ENCODE data around the gene SWSAP1.
A peak's percentile ranks its signal among the peaks of the same experiment; 100 is the strongest.

The SWSAP1 gene

GRCh38 chr19:11408591-11408990 lies 34.1 kb downstream of the SWSAP1 start:
- no peak for DNase-seq (ENCODE audit: low read depth in 1 of 2, low spot score in 1 of 2)

- no peak for DNase-seq (ENCODE audit: low read depth in 1 of 2, low spot score in 1 of 2)
These were observed 36.2 kb downstream of the SWSAP1 start for GRCh38 chr19:11410682-11411081.

GRCh38 chr19:11414544-11414943 lies 40.1 kb downstream of the SWSAP1 start:
- DNase-seq (ENCODE audit: low read depth in 1 of 2, low spot score in 1 of 2): no peak

DNA sequence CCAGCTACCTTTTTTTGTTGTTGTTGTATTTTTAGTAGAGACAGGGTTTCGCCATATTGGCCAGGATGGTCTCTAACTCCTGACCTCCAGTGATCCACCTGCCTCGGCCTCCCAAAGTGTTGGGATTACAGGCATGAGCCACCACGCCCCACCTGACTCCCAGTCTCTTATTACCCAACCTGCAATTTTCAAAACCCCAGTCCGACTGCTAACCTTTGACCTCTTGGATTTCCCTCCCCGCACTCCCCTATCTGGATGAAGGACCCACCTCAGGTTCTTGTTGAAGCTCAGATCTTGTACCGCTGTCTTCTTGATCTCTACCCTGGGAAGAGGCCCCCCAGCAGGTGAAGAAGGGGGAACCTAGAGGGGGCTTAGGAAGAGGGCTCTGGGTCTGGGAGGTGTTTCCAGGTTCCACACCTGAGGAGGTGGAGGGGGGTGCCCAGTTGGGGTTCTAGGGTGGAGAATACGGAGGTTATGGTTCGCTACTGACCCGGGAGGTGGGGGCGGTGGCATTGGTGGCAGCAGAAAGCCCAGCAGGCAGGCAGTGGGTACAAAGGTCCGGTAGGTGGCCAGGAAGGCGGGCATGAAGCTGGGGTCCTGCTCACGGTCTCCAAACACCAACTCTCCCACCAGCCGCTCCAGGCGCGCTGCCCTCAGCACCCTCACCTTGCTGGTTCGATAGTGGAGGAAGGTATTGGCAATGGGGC lies 42.0 kb downstream of the SWSAP1 start:
- no peak for DNase-seq (ENCODE audit: low read depth in 1 of 2, low spot score in 1 of 2)

- no peak for DNase-seq (ENCODE audit: low read depth in 1 of 2, low spot score in 1 of 2)
These were observed 43.7 kb downstream of the SWSAP1 start for GRCh38 chr19:11418094-11418548.

DNA sequence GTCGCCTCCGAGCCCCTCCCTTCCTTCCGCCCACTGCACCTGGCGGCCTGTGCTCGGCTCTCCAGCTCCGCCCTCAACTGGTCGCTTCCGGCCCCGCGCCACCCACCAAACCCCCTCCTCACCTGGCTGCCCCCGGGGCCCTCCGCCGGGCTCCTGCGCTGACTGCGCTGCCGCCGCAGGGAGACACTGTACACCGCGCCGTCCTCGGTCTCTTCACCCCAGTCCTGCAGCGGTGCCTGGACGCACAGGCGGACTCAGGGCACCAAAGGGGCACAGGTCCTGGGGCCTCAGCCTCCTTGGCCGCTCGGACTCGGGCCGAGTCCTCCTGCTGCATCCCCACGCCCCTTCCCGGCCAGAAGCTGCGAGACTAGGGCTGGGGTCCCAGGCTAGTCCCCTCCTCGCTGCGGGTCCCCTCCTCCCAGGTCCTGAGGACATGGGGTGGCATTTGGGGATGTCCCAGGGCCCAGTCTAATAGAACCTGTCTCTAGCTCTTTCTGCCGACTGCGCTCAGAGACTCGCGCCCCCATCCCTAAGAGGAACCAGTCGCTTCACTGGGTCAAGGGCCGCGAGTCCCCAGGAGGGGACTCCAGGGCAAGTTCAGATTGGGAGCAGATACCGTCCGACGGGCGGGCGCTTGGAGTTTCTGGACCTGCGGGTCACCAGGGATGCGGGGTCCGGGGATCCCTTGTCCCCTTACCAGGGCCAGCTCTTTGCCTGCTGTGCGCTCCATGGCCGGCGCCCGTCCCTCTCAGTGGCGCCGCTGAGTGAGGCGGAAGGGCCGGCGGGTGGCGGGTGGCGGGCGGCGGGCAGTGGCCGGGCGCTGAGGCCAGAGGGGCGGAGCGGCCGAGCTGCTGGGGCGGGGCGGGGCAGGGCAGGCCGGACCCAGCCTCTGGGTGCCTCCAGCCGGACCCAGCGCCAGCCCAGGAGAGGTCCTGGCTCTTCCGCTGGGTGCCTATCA lies 44.4 kb downstream of the SWSAP1 start, which contains the start of gene RGL3:
RGL3 (minus strand) TSS at position 766 of the 958 bp plus-strand sequence; CDS start at position 730, 36 bp downstream.
- DNase-seq (ENCODE audit: low read depth in 1 of 2, low spot score in 1 of 2): no peak

GRCh38 chr19:11420429-11421370 lies 46.2 kb downstream of the SWSAP1 start:
- DNase-seq (ENCODE audit: low read depth in 1 of 2, low spot score in 1 of 2): no peak

DNA sequence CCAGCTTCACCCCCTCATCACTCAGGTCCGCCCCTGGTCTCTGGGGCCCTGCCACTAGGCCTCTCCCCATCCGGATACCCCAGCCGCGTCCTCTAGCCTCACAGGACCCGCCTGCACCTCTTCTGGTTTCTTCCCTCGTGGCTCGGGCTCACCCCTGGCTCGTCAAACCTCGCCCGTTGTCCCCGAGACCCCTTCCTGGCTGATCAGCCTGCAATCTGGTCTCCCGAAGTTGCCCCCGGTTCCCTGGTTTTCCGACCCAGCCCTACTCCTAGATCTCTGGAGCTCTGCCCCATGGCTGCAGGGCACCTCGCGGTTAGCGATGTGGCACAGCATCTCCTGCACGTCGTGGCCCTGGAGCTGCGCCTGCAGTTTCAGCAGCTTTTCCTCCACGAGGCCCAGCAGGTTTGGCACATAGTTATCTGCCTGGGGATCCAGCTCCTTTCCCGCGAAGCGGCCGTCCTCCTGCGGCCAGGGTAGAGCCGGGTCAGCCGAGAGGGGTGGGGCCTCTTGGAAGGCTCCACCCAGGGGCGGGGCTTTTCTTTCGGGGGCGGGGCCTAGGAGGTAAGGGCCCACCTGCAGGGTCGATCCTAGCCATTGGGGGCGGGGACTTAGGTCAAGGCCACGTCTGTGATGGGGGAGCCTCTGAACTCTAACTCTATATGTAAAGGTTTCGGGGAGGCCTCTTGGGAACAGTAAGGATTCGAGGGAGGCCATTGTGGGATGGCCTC lies 47.1 kb downstream of the SWSAP1 start:
- DNase-seq (ENCODE audit: low read depth in 1 of 2, low spot score in 1 of 2): no peak

DNA sequence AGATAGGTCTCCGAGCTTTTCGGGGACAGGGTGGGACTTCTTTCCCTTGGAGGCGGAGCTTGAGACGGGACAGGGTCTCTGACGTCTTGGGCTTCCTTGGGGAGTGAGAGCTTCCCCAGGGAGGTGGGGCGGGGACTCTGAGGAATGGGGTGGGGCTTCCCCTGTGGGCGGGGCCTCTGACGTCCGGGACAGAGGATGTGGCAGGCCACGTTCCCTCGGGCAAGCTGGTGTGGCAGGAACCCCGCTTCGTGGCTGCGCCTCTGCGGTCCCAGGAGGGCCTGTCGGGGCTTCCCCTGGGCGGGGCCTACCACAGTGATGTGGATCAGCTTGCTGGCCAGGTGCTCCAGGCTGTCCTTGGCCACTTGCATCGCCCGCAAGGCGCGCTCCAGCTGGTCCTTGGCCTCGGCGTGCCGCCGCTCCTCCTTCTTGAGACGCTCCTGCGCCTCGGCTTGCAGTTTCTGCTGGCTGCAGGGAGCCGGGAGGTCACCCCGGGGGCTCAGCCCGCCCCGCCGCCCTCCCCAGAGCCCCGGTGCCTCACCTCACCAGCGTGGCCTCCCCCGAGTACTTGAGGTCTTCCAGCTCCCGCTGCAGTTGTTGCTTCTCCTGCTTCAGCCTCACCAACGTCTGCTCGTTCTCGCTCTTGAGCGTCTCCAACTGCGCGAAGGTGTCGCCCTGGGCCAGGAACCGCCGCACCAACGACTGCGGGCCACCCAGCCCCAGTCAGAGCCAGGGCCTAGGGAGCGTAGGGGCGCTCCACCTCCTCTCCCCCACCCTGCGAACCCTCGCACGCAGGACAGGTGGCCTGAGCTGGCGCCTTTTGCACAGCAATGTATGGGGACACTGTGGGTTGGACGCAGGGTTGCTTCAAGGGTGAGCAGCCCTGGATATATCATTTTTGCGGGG lies 47.9 kb downstream of the SWSAP1 start:
- DNase-seq (ENCODE audit: low read depth in 1 of 2, low spot score in 1 of 2): peak; percentile 24 to 39

DNA sequence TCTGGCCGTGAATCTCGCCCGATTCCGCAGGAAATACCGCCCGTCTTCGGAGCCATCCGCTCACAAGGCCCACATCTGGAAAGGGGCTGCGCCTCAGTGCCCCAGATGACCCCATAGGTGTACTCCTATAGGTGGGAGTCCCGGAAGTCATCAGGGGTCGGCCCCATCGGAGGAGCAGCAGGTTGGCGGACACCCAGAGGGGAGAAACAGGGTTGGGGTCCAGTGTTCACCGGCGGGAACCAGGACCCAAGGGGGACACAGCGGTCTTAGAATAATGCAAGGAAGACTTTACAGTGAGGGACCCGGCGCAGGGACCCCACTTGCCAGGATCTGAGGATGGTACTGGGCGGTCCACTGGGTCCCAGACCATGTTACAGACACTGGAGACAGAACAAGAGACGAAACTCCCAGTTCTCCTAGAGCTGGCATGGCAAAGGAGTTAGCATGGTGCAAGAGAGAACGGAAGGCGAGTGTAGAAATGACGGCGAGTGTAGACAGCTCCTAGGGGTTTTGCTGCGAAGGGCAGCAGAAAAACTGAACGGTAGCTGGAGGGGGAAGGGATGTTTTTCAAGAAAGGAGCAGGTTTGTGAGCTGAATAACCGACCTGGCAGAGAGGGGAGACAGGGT lies 48.8 kb downstream of the SWSAP1 start:
- no peak for DNase-seq (ENCODE audit: low read depth in 1 of 2, low spot score in 1 of 2)

DNA sequence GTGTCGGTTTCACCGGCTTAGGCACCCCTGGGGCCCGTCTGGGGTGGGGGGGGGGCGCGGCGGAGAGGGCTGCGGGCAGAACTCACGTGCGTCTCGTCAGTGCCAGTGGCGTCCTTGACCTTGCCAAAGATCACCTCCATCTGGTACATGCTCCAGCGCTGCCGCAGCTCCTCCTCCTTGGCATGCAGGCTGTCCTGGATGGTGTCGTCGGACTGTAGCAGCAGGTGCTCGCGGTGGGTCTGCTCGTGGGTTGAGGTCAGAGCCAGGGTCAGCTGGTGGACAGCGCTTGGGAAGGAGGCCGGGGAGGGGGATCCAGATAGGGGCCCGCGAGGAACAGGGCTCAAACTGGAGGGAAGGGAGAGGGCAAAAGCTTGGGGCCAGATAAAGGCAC lies 49.3 kb downstream of the SWSAP1 start:
- DNase-seq (ENCODE audit: low read depth in 1 of 2, low spot score in 1 of 2): no peak

All from stimulated activated CD4-positive, alpha-beta T cell treated with anti-CD3 and anti-CD28 coated beads, Interleukin-15, amount 100 ng/mL, for 1 hour (primary cell).